CD14-positive monocyte (primary cell): ENCODE results near the gene KDM4C. TPM values are rescaled to one million over a fixed set of nuclear protein-coding genes. Genes with fewer than 3 reads are reported as not detected.

Experiments
- DNase-seq, 3 donors: peaks; one replicate each; pipeline ENCODE4 v3.0.0-alpha.2; 2011 to 2022
- H2AFZ ChIP-seq: 2 replicates; pipeline ENCODE4 v1.6.0; 2012; ENCODE audit warnings: mild to moderate bottlenecking, low read depth, low read length, inconsistent platforms; ENCODE audit not compliant: insufficient read depth, poor library complexity, severe bottlenecking
- H3K27ac ChIP-seq, 2 donors: 1 replicate in 1 of 2; 2 replicates in 1 of 2; pipeline ENCODE4 v1.5.1; 2012 to 2013; ENCODE audit warnings: low read length in 2 of 2, control low read depth in 1 of 2, inconsistent platforms in 1 of 2, low read depth in 1 of 2, mild to moderate bottlenecking in 1 of 2
- H3K27me3 ChIP-seq, 2 donors: one replicate each; pipeline versions ENCODE4 v1.6.0 to v1.6.1; 2011 to 2013; ENCODE audit warnings: low read length in 2 of 2; ENCODE audit not compliant: control insufficient read depth in 2 of 2, insufficient read depth in 2 of 2
- H3K36me3 ChIP-seq, 2 donors: replicated peaks in 1 of 2; 1 replicate in 1 of 2; 2 replicates in 1 of 2; pipeline versions ENCODE4 v1.5.1 to v1.6.1; 2012 to 2013; ENCODE audit warnings: low read length in 2 of 2, control low read depth in 1 of 2, inconsistent platforms in 1 of 2, mild to moderate bottlenecking in 1 of 2; ENCODE audit not compliant: insufficient read depth in 2 of 2, control insufficient read depth in 1 of 2
- H3K4me1 ChIP-seq, 2 donors: 1 replicate in 1 of 2; 2 replicates in 1 of 2; pipeline versions ENCODE4 v1.5.1 to v1.6.1; 2012 to 2013; ENCODE audit warnings: low read length in 2 of 2, control low read depth in 1 of 2, inconsistent platforms in 1 of 2, mild to moderate bottlenecking in 1 of 2, moderate library complexity in 1 of 2; ENCODE audit not compliant: insufficient read depth in 2 of 2, control insufficient read depth in 1 of 2
- H3K4me2 ChIP-seq: replicated peaks from 2 replicates; pipeline ENCODE3; 2012; ENCODE audit warnings: low read length, moderate library complexity, mild to moderate bottlenecking; ENCODE audit not compliant: poor library complexity, severe bottlenecking; ENCODE audit errors: extremely low read depth
- H3K4me3 ChIP-seq, 3 experiments: fragments of 200-600 bp in 1 of 3; sonication (generic) in 1 of 3; replicated peaks in 1 of 3; 1 replicate in 2 of 3; 2 replicates in 1 of 3; pipeline ENCODE4 v1.5.1; 2011 to 2013; ENCODE audit warnings: low read length in 3 of 3, mild to moderate bottlenecking in 3 of 3, control low read depth in 2 of 3, low read depth in 2 of 3, inconsistent platforms in 1 of 3, moderate library complexity in 1 of 3
- H3K79me2 ChIP-seq: 2 replicates; pipeline ENCODE4 v1.6.0; 2012; ENCODE audit warnings: mild to moderate bottlenecking, control low read depth, inconsistent platforms, low read length, moderate library complexity; ENCODE audit not compliant: insufficient read depth
- H3K9ac ChIP-seq: 2 replicates; pipeline ENCODE4 v1.6.0; 2017; ENCODE audit warnings: low read length, mild to moderate bottlenecking; ENCODE audit not compliant: insufficient read depth, poor library complexity, severe bottlenecking
- H3K9me3 ChIP-seq, 2 donors: replicated peaks in 1 of 2; 1 replicate in 1 of 2; 2 replicates in 1 of 2; pipeline versions ENCODE4 v1.5.1 to v1.6.1; 2012 to 2013; ENCODE audit warnings: low read length in 2 of 2, control low read depth in 1 of 2; ENCODE audit not compliant: control insufficient read depth in 1 of 2, insufficient read depth in 1 of 2
- H4K20me1 ChIP-seq: 2 replicates; pipeline ENCODE4 v1.6.0; 2012; ENCODE audit warnings: mild to moderate bottlenecking, low read length, control low read depth, moderate library complexity; ENCODE audit not compliant: insufficient read depth
- H3K27ac Mint-ChIP-seq, 7 donors: one replicate each; pipeline ENCODE4 v1.8.0; 2020; ENCODE audit warnings: mild to moderate bottlenecking in 7 of 7, mixed read lengths in 7 of 7, moderate library complexity in 6 of 7, inconsistent platforms in 2 of 7
- H3K27me3 Mint-ChIP-seq, 3 donors: one replicate each; pipeline ENCODE4 v1.8.0; 2021 to 2022; ENCODE audit warnings: low read depth in 3 of 3, mild to moderate bottlenecking in 3 of 3, mixed read lengths in 3 of 3, moderate library complexity in 3 of 3, inconsistent platforms in 1 of 3
- H3K36me3 Mint-ChIP-seq, 2 donors: one replicate each; pipeline ENCODE4 v1.8.0; 2020; ENCODE audit warnings: mixed read lengths in 2 of 2, inconsistent platforms in 1 of 2, mild to moderate bottlenecking in 1 of 2
- H3K4me1 Mint-ChIP-seq: one replicate; pipeline ENCODE4 v1.8.0; 2020; ENCODE audit warnings: mild to moderate bottlenecking, mixed read lengths
- H3K4me3 Mint-ChIP-seq, 2 donors: one replicate each; pipeline ENCODE4 v1.8.0; 2020; ENCODE audit warnings: mild to moderate bottlenecking in 2 of 2, mixed read lengths in 2 of 2, moderate library complexity in 1 of 2
- H3K9me3 Mint-ChIP-seq, 7 donors: one replicate each; pipeline ENCODE4 v1.8.0; 2020 to 2022; ENCODE audit warnings: mixed read lengths in 7 of 7, mild to moderate bottlenecking in 6 of 7, moderate library complexity in 6 of 7, inconsistent platforms in 2 of 7
- WGBS: methylation state at CpG from one replicate; pipeline ENCODE4 v1.1.5; 2013; ENCODE audit warnings: missing lambda C conversion rate; ENCODE audit not compliant: insufficient coverage; 5-methylcytosine and 5-hydroxymethylcytosine counted together
- intact Hi-C, 2 donors: fragments of 100-400 bp; cut with micrococcal nuclease; formaldehyde crosslinking; loops; one replicate each; pipeline versions ENCODE4 v1.15.0 to v1.15.1; 2023
- polyA plus RNA-seq, 3 donors: library from polyadenylated mRNA; depleted of rRNA in 1 of 3; unstranded in 2 of 3; stranded (reverse) in 1 of 3; fragments of 300-500 nt in 2 of 3; fragments of >200 nt in 1 of 3; fragmentation: Illumina TruSeq in 2 of 3; gene quantifications; 1 replicate in 2 of 3; 2 replicates in 1 of 3; pipeline ENCODE4 v1.2.3, GENCODE V29; 2012 to 2021
- TF ChIP-seq, protein P1 (sequence below): fragments of 200-600 bp; IDR thresholded peaks from one replicate; pipeline ENCODE4 v1.8.0; 2022; ENCODE audit warnings: antibody characterized with exemption, mild to moderate bottlenecking

The KDM4C gene
- polyA plus RNA-seq, 3 donors, result 15.2 to 36.2 (median 17.1) TPM

DNA sequence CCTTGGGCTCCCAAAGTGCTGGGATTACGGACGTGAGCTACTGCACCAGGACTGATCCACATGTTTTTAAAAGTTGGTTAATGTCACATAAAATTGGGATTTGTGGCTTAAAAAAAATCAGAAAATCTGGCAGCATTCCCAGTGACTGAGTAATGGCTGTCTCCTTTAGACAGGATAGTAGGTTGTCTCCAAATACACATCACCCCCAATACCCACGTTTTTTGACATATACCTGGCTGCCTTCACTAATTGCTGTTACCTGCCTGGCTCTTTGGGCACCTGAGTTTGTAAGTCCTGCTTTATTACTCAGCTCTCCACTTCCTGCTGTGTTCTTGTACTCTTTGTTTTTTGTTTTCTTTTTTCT is 84.8 kb downstream of the KDM4C start:
- Histone ChIP-seq H3K4me3 (no peak overlapping the region), H4K20me1 (no peaks in the 10 kb centered on the region), H3K36me3 (peaks cover 2 to 28% of the 10 kb centered on the region in 2 donors), H3K4me2 (no peak overlapping the region), H3K9ac (no peak overlapping the region), H3K27me3 (no peaks in the 10 kb centered on the region), H3K79me2 (no peaks in the 10 kb centered on the region), H2AFZ (no peak overlapping the region), H3K9me3 (no peaks in the 10 kb centered on the region), H3K27ac (no peak overlapping the region), H3K4me1 (no peaks in the 10 kb centered on the region)
- no peak overlapping the region for H3K27ac Mint-ChIP-seq
- H3K4me1 Mint-ChIP-seq, result no peaks in the 10 kb centered on the region
- no peak overlapping the region for H3K4me3 Mint-ChIP-seq
- H3K36me3 Mint-ChIP-seq, result peaks cover 14 to 34% of the 10 kb centered on the region in 2 donors
- no peaks in the 10 kb centered on the region for H3K27me3 Mint-ChIP-seq
- intact Hi-C loops, result no loop called here
- no peak for DNase-seq
- WGBS, result 76% methylated on average over 3 of the region's 3 CpGs
- TF ChIP-seq, protein P1, sequence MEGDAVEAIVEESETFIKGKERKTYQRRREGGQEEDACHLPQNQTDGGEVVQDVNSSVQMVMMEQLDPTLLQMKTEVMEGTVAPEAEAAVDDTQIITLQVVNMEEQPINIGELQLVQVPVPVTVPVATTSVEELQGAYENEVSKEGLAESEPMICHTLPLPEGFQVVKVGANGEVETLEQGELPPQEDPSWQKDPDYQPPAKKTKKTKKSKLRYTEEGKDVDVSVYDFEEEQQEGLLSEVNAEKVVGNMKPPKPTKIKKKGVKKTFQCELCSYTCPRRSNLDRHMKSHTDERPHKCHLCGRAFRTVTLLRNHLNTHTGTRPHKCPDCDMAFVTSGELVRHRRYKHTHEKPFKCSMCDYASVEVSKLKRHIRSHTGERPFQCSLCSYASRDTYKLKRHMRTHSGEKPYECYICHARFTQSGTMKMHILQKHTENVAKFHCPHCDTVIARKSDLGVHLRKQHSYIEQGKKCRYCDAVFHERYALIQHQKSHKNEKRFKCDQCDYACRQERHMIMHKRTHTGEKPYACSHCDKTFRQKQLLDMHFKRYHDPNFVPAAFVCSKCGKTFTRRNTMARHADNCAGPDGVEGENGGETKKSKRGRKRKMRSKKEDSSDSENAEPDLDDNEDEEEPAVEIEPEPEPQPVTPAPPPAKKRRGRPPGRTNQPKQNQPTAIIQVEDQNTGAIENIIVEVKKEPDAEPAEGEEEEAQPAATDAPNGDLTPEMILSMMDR, result no peak
- H3K9me3 Mint-ChIP-seq, result no peaks in the 10 kb centered on the region

DNA sequence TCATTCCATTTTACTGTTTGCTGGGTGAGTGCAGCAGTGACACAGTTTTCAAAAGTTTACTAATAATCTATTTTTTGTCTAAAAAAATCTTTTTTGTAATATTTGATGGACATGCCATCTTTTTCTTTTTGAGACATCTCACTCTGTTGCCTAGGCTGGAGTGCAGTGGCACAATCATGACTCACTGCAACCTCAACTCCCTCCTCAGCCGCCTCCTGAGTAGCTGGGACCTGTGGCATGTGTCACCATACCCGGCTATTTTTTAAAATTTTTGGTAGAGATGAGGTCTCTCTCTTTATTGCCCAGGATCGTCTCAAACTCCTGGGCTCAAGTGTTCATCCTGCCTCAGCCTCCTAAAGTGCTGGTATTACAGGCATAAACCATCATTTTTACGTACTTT is 86.0 kb downstream of the KDM4C start:
- intact Hi-C loops, result no loop called here
- Histone ChIP-seq H3K4me3 (no peak overlapping the region), H3K4me2 (no peak overlapping the region), H4K20me1 (no peaks in the 10 kb centered on the region), H3K9ac (no peak overlapping the region), H3K9me3 (no peaks in the 10 kb centered on the region), H3K36me3 (peaks cover 2 to 36% of the 10 kb centered on the region in 2 donors), H3K79me2 (no peaks in the 10 kb centered on the region), H3K27me3 (no peaks in the 10 kb centered on the region), H3K4me1 (no peaks in the 10 kb centered on the region), H2AFZ (no peak overlapping the region), H3K27ac (no peak overlapping the region)
- TF ChIP-seq, protein P1, result no peak
- Mint-ChIP-seq H3K27ac (no peak overlapping the region), H3K9me3 (no peaks in the 10 kb centered on the region), H3K4me3 (no peak overlapping the region), H3K27me3 (no peaks in the 10 kb centered on the region), H3K4me1 (no peaks in the 10 kb centered on the region), H3K36me3 (peaks cover 10 to 33% of the 10 kb centered on the region in 2 donors)
- WGBS, result no CpG with 5 or more reads among the region's 4 CpGs
- no peak for DNase-seq
